K562 (cell line): ENCODE results near the gene B3GAT3. TPM values are rescaled to one million over a fixed set of nuclear protein-coding genes. Genes with fewer than 3 reads are reported as not detected.

ENCODE experiments used
- BHLHE40 ChIP-seq: IDR thresholded peaks from 2 replicates; pipeline ENCODE4 v1.6.1; 2011; ENCODE audit warnings: low read length, improper control_type of control experiment
- CREBBP ChIP-seq: IDR thresholded peaks from one replicate; pipeline ENCODE4 v1.6.1; 2012; ENCODE audit warnings: low read depth, mild to moderate bottlenecking, control low read depth, inconsistent platforms, low read length
- DACH1 ChIP-seq: fragments of 450-650 bp; IDR thresholded peaks from 2 replicates; pipeline ENCODE4 v1.6.1; 2018; ENCODE audit not compliant: partially characterized antibody
- DNMT1 ChIP-seq: fragments of 450-650 bp; IDR thresholded peaks from 2 replicates; pipeline ENCODE4 v1.6.1; 2016; ENCODE audit warnings: antibody characterized with exemption, mild to moderate bottlenecking
- KDM2B ChIP-seq: fragments of 250-450 bp; sonication (Bioruptor Pico); IDR thresholded peaks from 2 replicates; pipeline ENCODE4 v1.8.0; 2021; ENCODE audit warnings: mild to moderate bottlenecking, moderate library complexity
- SNIP1 ChIP-seq: fragments of 450-650 bp; IDR thresholded peaks from 2 replicates; pipeline ENCODE4 v1.7.1; 2017; ENCODE audit warnings: low read depth, mild to moderate bottlenecking
- THRAP3 ChIP-seq: fragments of 450-650 bp; IDR thresholded peaks from 2 replicates; pipeline ENCODE4 v1.6.1; 2016; ENCODE audit warnings: mild to moderate bottlenecking, inconsistent platforms, borderline replicate concordance
- ZEB2 ChIP-seq: fragments of 450-650 bp; IDR thresholded peaks from 2 replicates; pipeline ENCODE4 v1.6.1; 2016
- ZNF408 ChIP-seq: fragments of 250-450 bp; sonication (Bioruptor Pico); IDR thresholded peaks from 2 replicates; pipeline ENCODE4 v1.4.0; 2020; ENCODE audit warnings: low read depth, mild to moderate bottlenecking, moderate library complexity
- ZNF507 ChIP-seq: conservative IDR thresholded peaks from 2 replicates; pipeline ENCODE4 v1.6.1; 2017; ENCODE audit warnings: missing genetic modification characterization, missing compliant biosample characterization
- polyA plus RNA-seq, 8 experiments: library from polyadenylated mRNA; depleted of rRNA in 4 of 8; stranded (reverse) in 5 of 8; unstranded in 3 of 8; fragments of >200 nt; fragmentation: Nextera tagmentation in 2 of 8; fragmentation: Illumina TruSeq in 1 of 8; extraction: Ambion mirVana in 2 of 8; extraction: Trizol in 1 of 8; gene quantifications; 2 replicates each; pipeline versions ENCODE4 v1.2.1 to v1.2.3, GENCODE V29; 2011 to 2014; ENCODE audit warnings: inconsistent platforms in 1 of 8, missing spikeins in 1 of 8
- total RNA-seq, 7 experiments: library from RNA; depleted of rRNA in 6 of 7; stranded (reverse); fragments of >200 nt in 6 of 7; fragmentation: Illumina TruSeq in 2 of 7; extraction: Trizol in 2 of 7; gene quantifications; 2 replicates each; pipeline versions ENCODE4 v1.2.1 to v1.2.3, GENCODE V29; 2011 to 2021; ENCODE audit warnings: low replicate concordance in 1 of 7
- TF ChIP-seq, protein P1 (sequence below): sonication (generic); formaldehyde crosslinking; IDR thresholded peaks from 2 replicates; pipeline ENCODE4 v1.8.0; 2023; ENCODE audit warnings: missing genetic modification reagents, mild to moderate bottlenecking, borderline replicate concordance
- TF ChIP-seq, protein P2 (sequence below): fragments of 450-650 bp; formaldehyde crosslinking; IDR thresholded peaks from 2 replicates; pipeline ENCODE4 v1.4.0; 2020; ENCODE audit warnings: mild to moderate bottlenecking, moderate library complexity
- TF ChIP-seq, protein P3 (sequence below): fragments of 450-650 bp; IDR thresholded peaks from 2 replicates; pipeline ENCODE4 v1.6.1; 2017; ENCODE audit warnings: antibody characterized with exemption
- TF ChIP-seq, protein P4 (sequence below): sonication (generic); formaldehyde crosslinking; IDR thresholded peaks from 2 replicates; pipeline ENCODE4 v1.8.0; 2022; ENCODE audit warnings: mild to moderate bottlenecking, missing genetic modification reagents, borderline replicate concordance
- TF ChIP-seq, protein P5 (sequence below): sonication (generic); formaldehyde crosslinking; IDR thresholded peaks from 2 replicates; pipeline ENCODE4 v1.8.1; 2023; ENCODE audit warnings: mild to moderate bottlenecking, missing genetic modification reagents

B3GAT3 gene
- total and polyA plus RNA-seq, 9 of the 15 experiments (the other 6 are each of a cell fraction or from before 2014, with no cell fraction given) = 0.30 to 64.0 (median 21.4) TPM

DNA sequence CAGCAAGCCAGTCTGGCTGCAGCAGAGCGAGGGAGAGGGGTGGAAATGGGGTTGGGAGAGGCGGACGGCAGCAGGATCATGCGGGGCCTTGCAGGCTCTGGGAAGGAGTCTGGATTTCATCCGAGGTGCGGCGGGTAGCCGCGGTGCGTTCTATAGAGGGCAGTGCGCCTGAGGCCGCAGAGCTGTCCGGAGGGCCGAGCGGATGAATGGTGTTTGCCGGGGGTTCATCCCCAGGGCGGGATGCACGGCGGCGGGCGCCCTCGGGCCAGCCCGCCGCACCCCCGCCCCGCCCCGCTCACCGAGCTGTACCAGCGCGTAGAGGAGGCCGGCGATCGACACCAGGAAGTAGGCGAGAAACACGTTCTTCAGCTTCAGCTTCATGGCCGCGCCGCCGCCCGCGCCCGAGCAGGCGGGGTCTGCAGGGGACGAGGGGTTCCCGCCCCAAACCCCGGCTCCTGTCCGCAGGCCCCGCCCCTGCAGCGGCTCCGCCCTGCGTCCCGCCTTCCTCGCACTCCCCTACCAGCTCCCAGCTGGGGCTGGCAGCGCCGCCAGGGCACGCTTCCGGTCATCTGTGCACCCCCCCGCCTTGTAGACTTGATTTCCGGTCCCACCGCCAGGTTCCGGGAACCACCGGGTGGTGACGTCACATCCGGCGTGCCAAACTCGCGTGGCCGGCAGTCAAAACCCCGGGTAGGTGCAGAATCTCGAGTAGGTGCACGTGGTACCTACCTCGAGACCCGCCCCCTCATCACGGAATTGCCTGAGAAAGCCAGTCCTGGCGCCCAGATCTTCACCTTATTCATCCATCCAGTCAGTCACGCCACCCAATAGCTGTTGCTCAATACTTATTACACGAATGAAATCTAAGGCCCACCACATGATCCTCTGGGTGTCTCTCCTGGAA lies at the start of gene B3GAT3 (continued):
- TF ChIP-seq, protein P1, sequence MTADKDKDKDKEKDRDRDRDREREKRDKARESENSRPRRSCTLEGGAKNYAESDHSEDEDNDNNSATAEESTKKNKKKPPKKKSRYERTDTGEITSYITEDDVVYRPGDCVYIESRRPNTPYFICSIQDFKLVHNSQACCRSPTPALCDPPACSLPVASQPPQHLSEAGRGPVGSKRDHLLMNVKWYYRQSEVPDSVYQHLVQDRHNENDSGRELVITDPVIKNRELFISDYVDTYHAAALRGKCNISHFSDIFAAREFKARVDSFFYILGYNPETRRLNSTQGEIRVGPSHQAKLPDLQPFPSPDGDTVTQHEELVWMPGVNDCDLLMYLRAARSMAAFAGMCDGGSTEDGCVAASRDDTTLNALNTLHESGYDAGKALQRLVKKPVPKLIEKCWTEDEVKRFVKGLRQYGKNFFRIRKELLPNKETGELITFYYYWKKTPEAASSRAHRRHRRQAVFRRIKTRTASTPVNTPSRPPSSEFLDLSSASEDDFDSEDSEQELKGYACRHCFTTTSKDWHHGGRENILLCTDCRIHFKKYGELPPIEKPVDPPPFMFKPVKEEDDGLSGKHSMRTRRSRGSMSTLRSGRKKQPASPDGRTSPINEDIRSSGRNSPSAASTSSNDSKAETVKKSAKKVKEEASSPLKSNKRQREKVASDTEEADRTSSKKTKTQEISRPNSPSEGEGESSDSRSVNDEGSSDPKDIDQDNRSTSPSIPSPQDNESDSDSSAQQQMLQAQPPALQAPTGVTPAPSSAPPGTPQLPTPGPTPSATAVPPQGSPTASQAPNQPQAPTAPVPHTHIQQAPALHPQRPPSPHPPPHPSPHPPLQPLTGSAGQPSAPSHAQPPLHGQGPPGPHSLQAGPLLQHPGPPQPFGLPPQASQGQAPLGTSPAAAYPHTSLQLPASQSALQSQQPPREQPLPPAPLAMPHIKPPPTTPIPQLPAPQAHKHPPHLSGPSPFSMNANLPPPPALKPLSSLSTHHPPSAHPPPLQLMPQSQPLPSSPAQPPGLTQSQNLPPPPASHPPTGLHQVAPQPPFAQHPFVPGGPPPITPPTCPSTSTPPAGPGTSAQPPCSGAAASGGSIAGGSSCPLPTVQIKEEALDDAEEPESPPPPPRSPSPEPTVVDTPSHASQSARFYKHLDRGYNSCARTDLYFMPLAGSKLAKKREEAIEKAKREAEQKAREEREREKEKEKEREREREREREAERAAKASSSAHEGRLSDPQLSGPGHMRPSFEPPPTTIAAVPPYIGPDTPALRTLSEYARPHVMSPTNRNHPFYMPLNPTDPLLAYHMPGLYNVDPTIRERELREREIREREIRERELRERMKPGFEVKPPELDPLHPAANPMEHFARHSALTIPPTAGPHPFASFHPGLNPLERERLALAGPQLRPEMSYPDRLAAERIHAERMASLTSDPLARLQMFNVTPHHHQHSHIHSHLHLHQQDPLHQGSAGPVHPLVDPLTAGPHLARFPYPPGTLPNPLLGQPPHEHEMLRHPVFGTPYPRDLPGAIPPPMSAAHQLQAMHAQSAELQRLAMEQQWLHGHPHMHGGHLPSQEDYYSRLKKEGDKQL = no peak
- TF ChIP-seq BHLHE40 (peak; percentile 83), ZNF507 (no peak), ZEB2 (peak; percentile 56; the same call in 1 of the 2 replicates), SNIP1 (no peak), THRAP3 (0 out of 2 replicates have a peak, but pooled peaks have one; percentile 37), DACH1 (peak; percentile 96), CREBBP (no peak), ZNF408 (CRISPR knock-in tag) (no peak), DNMT1 (no peak), KDM2B (CRISPR knock-in tag) (no peak)
- TF ChIP-seq, protein P2, sequence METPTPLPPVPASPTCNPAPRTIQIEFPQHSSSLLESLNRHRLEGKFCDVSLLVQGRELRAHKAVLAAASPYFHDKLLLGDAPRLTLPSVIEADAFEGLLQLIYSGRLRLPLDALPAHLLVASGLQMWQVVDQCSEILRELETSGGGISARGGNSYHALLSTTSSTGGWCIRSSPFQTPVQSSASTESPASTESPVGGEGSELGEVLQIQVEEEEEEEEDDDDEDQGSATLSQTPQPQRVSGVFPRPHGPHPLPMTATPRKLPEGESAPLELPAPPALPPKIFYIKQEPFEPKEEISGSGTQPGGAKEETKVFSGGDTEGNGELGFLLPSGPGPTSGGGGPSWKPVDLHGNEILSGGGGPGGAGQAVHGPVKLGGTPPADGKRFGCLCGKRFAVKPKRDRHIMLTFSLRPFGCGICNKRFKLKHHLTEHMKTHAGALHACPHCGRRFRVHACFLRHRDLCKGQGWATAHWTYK (CRISPR knock-in tag) = peak; percentile 68; the same call in 1 of the 2 replicates
- TF ChIP-seq, protein P3, sequence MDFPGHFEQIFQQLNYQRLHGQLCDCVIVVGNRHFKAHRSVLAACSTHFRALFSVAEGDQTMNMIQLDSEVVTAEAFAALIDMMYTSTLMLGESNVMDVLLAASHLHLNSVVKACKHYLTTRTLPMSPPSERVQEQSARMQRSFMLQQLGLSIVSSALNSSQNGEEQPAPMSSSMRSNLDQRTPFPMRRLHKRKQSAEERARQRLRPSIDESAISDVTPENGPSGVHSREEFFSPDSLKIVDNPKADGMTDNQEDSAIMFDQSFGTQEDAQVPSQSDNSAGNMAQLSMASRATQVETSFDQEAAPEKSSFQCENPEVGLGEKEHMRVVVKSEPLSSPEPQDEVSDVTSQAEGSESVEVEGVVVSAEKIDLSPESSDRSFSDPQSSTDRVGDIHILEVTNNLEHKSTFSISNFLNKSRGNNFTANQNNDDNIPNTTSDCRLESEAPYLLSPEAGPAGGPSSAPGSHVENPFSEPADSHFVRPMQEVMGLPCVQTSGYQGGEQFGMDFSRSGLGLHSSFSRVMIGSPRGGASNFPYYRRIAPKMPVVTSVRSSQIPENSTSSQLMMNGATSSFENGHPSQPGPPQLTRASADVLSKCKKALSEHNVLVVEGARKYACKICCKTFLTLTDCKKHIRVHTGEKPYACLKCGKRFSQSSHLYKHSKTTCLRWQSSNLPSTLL = no peak
- TF ChIP-seq, protein P4, sequence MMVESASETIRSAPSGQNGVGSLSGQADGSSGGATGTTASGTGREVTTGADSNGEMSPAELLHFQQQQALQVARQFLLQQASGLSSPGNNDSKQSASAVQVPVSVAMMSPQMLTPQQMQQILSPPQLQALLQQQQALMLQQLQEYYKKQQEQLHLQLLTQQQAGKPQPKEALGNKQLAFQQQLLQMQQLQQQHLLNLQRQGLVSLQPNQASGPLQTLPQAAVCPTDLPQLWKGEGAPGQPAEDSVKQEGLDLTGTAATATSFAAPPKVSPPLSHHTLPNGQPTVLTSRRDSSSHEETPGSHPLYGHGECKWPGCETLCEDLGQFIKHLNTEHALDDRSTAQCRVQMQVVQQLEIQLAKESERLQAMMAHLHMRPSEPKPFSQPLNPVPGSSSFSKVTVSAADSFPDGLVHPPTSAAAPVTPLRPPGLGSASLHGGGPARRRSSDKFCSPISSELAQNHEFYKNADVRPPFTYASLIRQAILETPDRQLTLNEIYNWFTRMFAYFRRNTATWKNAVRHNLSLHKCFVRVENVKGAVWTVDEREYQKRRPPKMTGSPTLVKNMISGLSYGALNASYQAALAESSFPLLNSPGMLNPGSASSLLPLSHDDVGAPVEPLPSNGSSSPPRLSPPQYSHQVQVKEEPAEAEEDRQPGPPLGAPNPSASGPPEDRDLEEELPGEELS (CRISPR knock-in tag) = no peak
- TF ChIP-seq, protein P5, sequence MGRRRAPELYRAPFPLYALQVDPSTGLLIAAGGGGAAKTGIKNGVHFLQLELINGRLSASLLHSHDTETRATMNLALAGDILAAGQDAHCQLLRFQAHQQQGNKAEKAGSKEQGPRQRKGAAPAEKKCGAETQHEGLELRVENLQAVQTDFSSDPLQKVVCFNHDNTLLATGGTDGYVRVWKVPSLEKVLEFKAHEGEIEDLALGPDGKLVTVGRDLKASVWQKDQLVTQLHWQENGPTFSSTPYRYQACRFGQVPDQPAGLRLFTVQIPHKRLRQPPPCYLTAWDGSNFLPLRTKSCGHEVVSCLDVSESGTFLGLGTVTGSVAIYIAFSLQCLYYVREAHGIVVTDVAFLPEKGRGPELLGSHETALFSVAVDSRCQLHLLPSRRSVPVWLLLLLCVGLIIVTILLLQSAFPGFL (CRISPR knock-in tag) = no peak
